GM12872 (cell line): Measurements from ENCODE around the gene PRODH2.

Source experiments
- TF ChIP-seq, protein P1 (sequence below): IDR thresholded peaks from 3 replicates; pipeline ENCODE4 v1.5.1; 2011; ENCODE audit warnings: low read depth, mild to moderate bottlenecking, low read length, moderate library complexity; ENCODE audit not compliant: insufficient read depth

PRODH2 gene

DNA sequence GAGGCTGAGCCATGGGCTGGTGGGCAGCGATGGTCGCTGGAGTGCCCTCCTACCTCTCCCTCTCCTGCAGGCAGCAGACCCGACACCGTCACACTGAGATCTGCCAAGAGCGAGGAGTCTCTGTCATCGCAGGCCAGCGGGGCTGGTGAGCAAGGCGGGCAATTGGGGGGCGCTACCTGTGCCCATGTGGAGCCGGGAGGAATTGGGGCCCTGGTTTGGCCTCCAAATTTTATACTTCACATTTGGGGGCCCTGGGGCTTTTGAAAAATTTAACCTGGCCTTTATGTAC, 27.4 kb downstream of the PRODH2 start:
- TF ChIP-seq, protein P1, sequence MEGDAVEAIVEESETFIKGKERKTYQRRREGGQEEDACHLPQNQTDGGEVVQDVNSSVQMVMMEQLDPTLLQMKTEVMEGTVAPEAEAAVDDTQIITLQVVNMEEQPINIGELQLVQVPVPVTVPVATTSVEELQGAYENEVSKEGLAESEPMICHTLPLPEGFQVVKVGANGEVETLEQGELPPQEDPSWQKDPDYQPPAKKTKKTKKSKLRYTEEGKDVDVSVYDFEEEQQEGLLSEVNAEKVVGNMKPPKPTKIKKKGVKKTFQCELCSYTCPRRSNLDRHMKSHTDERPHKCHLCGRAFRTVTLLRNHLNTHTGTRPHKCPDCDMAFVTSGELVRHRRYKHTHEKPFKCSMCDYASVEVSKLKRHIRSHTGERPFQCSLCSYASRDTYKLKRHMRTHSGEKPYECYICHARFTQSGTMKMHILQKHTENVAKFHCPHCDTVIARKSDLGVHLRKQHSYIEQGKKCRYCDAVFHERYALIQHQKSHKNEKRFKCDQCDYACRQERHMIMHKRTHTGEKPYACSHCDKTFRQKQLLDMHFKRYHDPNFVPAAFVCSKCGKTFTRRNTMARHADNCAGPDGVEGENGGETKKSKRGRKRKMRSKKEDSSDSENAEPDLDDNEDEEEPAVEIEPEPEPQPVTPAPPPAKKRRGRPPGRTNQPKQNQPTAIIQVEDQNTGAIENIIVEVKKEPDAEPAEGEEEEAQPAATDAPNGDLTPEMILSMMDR = no peak

DNA sequence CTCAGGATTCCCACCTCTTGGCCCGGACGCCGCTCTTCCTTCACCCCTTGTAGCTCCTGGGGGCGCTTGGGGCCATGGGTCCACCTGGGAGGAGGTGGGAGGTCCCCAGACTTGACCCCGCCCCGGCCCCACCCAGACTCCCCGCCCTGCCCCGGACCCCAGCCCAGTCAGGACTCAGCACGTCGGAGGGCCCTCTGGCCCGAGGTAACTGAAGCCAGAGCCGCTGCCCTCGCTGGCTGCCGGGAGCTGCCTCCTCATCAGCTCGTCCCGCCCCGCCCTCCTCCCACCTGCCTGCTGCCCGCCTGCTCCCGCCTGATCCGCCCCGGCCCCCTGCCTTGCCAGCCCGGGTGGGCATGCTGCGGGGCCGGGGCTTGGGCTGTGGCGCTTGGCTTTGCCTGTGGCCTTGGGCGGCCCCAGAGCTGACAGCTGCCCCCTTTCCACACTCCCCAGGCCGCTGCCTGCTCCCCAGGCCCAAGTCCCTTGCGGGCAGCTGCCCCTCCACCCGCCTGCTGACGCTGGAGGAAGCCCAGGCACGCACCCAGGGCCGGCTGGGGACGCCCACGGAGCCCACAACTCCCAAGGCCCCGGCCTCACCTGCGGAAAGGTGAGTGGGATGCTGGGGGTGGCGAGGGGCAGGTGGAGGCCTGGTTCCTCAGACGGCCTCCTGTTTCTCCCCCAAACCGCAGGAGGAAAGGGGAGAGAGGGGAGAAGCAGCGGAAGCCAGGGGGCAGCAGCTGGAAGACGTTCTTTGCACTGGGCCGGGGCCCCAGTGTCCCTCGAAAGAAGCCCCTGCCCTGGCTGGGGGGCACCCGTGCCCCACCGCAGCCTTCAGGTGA, 27.9 kb downstream of the PRODH2 start:
- TF ChIP-seq, protein P1 = no peak

- TF ChIP-seq, protein P1 = no peak
Measured at GRCh38 chr19:35783469-35784434, 28.9 kb downstream of the PRODH2 start.

DNA sequence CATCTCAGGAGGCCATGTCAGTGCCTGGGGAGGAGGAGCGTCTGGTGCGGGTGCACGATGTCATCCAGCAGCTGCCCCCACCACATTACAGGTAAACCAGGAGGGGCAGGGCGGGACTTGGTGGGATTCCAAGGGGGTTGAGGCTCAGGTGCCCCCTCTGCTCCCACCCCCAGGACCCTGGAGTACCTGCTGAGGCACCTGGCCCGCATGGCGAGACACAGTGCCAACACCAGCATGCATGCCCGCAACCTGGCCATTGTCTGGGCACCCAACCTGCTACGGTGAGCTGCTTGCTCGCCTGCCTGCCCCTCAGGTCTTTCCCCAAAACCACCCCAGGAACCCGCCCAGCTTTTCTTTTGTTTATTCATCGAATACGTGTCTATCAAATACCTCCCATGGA, 30.1 kb downstream of the PRODH2 start:
- TF ChIP-seq, protein P1 = no peak

DNA sequence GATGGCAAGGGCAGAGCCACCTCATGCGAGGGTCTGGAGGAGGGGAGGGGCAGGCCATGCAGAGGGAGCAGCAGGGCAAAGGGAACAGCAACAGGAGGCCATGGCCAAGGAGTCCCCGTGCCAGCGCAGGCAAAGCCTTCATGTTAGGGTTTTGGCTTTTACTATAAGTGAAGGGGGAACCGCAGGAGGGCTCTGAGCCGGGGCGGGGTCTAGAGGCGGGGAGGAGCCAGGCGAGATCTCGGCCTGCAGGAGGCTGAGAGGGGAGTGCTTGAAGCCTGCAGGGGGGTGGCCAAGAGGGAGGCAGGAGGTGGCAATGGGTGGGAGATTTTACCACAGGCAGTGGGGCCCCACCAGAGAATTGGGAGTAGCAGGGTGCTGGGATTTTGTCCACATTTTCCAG, 31.0 kb downstream of the PRODH2 start:
- TF ChIP-seq, protein P1 = no peak

DNA sequence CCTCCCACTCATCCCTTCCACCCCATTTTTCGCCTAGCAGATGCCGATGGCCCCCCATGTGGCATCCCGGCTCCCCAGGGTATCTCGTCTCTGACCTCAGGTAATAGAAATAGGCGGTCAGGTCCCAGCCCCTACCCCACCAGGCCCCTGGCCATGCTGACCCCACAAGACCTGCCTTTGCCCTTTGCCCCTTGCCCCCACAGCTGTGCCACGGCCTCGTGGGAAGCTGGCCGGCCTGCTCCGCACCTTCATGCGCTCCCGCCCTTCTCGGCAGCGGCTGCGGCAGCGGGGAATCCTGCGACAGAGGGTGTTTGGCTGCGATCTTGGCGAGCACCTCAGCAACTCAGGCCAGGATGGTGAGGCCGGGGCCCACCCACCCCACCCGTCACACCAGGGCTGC, 31.9 kb downstream of the PRODH2 start:
- TF ChIP-seq, protein P1 = no peak

DNA sequence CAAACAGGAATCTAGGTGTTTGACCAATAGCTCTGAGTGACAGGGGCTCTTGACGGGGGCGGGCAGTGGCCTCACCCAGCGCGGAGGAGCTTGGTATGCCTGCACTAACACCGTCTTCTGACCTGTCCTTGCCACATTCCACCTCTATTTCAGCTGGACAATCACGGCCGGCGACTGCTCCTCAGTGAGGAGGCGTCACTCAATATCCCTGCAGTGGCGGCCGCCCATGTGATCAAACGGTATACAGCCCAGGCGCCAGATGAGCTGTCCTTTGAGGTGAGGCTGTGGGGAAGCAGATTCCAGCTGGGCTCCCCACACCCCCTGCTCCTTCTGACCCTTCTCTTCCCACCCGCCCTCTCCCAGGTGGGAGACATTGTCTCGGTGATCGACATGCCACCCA, 32.6 kb downstream of the PRODH2 start:
- TF ChIP-seq, protein P1 = no peak
